Upper lobe of left lung (tissue), 4 donors: ENCODE measurements around the gene ZXDC.

ENCODE experiments used
- CTCF ChIP-seq, 6 experiments: fragments of 450-650 bp in 4 of 6; fragments of 200-600 bp in 2 of 6; sonication (generic) in 2 of 6; IDR thresholded peaks; one replicate each; pipeline ENCODE4 v1.5.1; 2016 to 2019; ENCODE audit warnings: antibody characterized with exemption in 6 of 6
- POLR2A ChIP-seq, 4 donors: fragments of 450-650 bp; IDR thresholded peaks; one replicate each; pipeline ENCODE4 v1.5.1; 2016 to 2017; ENCODE audit warnings: antibody characterized with exemption in 4 of 4, mild to moderate bottlenecking in 2 of 4

GRCh38 chr3:126456211-126456610, 19.5 kb downstream of the ZXDC start:
- no peak for TF ChIP-seq CTCF (IDR thresholded peaks at IDR 0.05)
- TF ChIP-seq POLR2A (IDR thresholded peaks at IDR 0.05): no peak
